HG03457 (cell line): Measurements from ENCODE around the gene ADAMTS19.

ENCODE experiments used
- ATAC-seq: cut with Tn5 transposase; IDR thresholded peaks from one replicate; pipeline ENCODE4 v1.9.1; 2021; ENCODE audit warnings: moderate number of reproducible peaks; ENCODE audit not compliant: unreplicated experiment

The ADAMTS19 gene

DNA sequence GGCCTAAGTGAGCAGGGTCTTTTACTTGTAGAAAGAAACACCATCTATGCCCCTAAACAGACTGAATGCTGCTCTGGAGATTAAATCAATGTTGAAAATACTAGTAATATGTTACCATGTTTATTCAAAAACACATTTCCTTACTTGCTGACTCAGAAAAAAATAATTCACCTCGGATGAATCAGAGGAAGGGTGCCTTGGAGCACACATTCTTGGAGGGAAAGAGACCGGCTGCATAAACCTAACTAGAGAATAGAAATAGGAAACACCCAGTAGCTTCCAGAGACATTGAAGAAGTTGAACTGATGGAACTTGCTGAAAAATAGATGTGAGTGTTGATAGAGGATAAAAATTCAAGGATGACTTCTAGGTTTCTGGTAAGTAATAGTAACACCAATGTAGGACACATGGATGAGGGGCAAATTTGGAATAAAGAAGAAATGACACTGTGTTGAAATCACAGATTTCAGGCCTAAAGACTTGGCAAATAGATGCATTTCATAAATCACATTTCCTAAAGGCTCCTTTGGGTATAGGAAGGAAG is 210.9 kb downstream of the ADAMTS19 start:
- no peak for ATAC-seq

DNA sequence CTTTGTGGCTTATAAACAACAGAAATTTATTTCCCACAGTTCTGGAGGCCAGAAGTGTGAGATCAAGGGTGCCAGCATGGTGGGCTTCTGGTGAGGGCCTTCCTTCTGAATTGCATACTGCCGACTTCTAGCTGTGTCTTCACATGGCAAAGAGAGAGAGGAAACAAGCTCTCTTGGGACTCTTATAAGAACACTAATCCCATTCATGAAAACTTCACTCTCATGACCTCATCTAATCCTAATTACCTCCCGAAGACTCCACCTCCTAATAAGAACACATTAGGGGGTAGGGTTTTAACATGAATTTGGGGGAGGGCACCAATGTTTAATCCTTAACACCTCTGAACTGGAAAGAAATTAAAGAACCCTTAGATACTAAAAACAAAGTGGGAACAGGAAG is 211.9 kb downstream of the ADAMTS19 start:
- ATAC-seq: no peak

GRCh38 chr5:129679671-129680070 is 219.6 kb downstream of the ADAMTS19 start:
- ATAC-seq: no peak

GRCh38 chr5:129687941-129688340 is 227.8 kb downstream of the ADAMTS19 start:
- ATAC-seq: no peak

DNA sequence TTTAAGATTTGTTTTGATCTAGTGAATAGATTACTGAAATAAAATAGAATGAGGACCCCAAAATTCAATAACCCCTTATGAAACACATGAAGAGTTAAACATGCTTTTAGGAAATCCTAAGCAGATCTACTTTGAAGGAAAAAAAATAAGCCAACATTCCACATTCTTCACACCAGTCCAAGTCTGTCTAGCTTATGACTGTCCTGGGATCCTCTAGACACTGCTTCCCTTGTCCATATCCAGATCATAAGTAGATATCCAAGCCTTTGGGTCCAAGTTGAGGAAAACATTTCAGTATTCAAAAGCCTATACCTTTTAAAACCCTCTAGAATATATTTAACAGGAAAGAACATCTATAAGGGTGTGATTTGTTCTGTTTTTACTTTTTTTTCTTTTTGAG is 228.9 kb downstream of the ADAMTS19 start:
- ATAC-seq: no peak

GRCh38 chr5:129691220-129691619 is 231.1 kb downstream of the ADAMTS19 start:
- no peak for ATAC-seq

- ATAC-seq: no peak
Observed at GRCh38 chr5:129696636-129697035, 236.5 kb downstream of the ADAMTS19 start.

- no peak for ATAC-seq
Observed at GRCh38 chr5:129698661-129699060, 238.6 kb downstream of the ADAMTS19 start.

GRCh38 chr5:129716235-129716634 is 256.1 kb downstream of the ADAMTS19 start:
- no peak for ATAC-seq

DNA sequence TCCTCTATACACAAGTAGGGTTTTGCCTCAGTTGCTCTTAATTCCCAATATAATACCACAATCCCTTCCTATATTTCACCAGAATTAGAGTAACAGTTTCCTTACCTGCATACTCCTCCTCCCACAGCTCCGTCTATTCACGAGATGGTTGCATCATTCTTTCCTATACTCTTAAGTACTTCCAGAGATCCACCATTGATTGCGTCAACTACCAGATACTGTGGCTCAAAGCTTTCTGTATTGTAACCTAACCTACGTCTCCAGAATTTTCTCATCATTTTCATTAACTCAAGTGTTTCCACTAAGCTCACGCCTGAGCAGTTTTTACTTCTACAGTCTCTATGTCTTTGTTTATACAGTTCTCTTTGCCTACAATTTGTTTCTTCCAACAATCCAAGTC is 256.6 kb downstream of the ADAMTS19 start:
- ATAC-seq: no peak

DNA sequence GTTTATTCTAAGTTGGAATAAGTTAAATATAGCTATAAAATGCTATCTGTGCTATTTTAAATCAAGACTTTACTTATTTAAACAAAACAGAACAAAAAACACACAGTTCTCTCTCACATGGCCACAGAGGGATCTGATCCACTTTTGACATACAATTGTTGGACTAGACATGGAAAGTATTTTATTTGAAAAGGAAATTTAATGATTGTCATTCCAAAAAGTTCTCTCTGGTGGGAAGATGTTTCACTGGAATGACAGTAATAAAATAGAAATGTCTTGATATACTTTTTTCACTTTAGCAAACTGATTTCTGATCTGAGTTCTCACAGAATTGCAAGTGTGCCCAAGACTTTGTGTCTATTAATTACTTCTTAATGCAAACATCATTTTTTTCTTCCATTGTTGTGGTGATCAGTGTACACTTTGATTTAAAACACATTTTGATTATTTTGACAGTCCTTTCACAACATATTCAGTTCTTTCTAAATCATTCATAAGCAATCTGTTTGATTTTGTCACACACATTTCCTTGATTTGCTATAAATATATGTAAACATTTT is 257.7 kb downstream of the ADAMTS19 start:
- ATAC-seq: no peak

GRCh38 chr5:129718471-129719090 is 258.5 kb downstream of the ADAMTS19 start:
- ATAC-seq: no peak

- ATAC-seq: no peak
Observed at GRCh38 chr5:129724222-129724621, 264.1 kb downstream of the ADAMTS19 start.

- no peak for ATAC-seq
Observed at GRCh38 chr5:129724647-129725046, 264.5 kb downstream of the ADAMTS19 start.

- ATAC-seq: no peak
Observed at GRCh38 chr5:129739773-129740172, 279.7 kb downstream of the ADAMTS19 start.

GRCh38 chr5:129743541-129744187 is 283.6 kb downstream of the ADAMTS19 start:
- ATAC-seq: no peak

DNA sequence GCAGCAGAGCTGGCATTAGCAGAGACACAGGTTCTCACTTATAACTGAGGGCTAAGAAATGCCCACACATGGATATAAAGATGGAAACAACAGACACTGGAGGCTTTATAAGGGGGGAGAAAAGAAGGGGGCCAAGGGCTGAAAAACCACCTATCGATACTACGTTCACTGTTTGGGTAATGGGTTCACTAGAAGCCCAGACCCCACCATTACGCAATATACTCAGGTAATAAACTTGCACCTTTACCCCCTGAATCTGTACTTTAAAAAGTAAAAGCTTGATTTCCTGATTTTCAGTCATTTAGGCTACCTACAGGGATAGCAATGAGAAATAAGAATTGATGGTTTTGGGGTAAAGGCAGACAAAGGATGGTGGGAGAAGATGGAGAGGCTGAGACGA is 285.9 kb downstream of the ADAMTS19 start:
- no peak for ATAC-seq

- no peak for ATAC-seq
Observed at GRCh38 chr5:129746876-129747275, 286.8 kb downstream of the ADAMTS19 start.

GRCh38 chr5:129747572-129748407 is 287.7 kb downstream of the ADAMTS19 start, which contains the start of gene MINAR2:
Gene MINAR2 (plus strand): TSS chr5:129748094. CDS start chr5:129748191, 97 bp downstream.
- no peak for ATAC-seq

DNA sequence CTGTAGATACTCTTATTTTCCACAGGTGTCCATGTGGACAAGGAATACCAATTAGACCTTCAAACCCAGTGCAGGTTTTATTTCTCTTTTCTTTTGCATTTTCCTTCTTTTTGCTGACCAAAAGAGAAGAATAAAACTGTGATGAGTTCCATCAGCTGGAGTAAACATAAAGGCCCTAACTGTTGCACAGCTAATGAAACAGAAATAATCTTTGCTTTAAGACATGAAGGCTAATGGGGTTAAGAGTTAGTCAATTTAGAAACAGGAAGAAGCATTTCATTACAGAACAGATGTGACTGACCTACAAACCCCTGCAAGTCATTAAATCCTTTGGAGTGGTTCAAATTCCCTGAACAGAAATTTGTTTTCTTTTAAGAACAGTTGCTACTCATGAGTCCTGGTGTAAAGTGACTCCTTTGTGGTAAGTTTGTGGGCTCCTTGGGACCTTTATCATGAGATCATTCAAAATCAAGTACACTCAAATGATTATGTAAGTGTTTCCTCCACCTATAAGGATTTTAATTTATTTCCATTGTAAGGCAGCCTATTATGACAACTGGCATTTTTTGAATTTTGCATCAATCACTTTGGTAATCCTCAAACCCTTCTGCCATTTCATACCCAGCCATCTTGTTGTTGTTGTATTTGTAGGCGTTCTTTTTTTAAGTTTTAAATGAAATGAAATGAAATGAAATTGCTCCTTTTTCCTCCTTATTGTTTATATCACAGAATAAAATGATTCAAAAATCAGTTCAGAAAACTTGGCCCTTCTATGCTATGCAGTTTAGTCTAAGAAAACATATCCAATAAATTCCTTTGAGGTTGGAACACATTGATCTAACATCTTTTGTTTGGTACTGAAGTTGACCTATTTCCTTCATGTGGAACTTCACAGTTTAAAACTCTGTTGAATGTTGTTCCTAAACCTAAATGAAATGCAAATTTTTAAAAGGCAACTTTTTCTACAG is 289.1 kb downstream of the ADAMTS19 start:
- no peak for ATAC-seq
